Stomach (tissue), 9 donors: Measurements from ENCODE around the gene HAVCR2. TPM values are rescaled to one million over a fixed set of nuclear protein-coding genes. Genes with fewer than 3 reads are reported as not detected.

Source experiments
- DNase-seq, 2 donors: peaks; one replicate each; pipeline versions ENCODE4 v3.0.0 to v3.0.0-alpha.2; 2013 to 2019
- H3K27ac ChIP-seq, 5 donors: fragments of 200-600 bp in 4 of 5; sonication (generic) in 4 of 5; one replicate each; pipeline ENCODE4 v1.5.1; 2013 to 2019; ENCODE audit warnings: mild to moderate bottlenecking in 1 of 5, moderate library complexity in 1 of 5
- H3K27me3 ChIP-seq, 3 donors: fragments of 200-600 bp; sonication (generic); one replicate each; pipeline ENCODE4 v1.5.1; 2017 to 2019; ENCODE audit warnings: mixed run types in 1 of 3
- H3K36me3 ChIP-seq, 4 donors: fragments of 200-600 bp; sonication (generic); 1 replicate in 3 of 4; 2 replicates in 1 of 4; pipeline ENCODE4 v1.5.1; 2016 to 2019
- H3K4me1 ChIP-seq, 4 donors: fragments of 200-600 bp; sonication (generic); one replicate each; pipeline ENCODE4 v1.5.1; 2016 to 2019
- H3K4me3 ChIP-seq, 4 donors: fragments of 200-600 bp; sonication (generic) in 3 of 4; one replicate each; pipeline ENCODE4 v1.5.1; 2016 to 2019; ENCODE audit warnings: mild to moderate bottlenecking in 1 of 4
- H3K9me3 ChIP-seq, 4 donors: fragments of 200-600 bp; sonication (generic); one replicate each; pipeline ENCODE4 v1.5.1; 2016 to 2019
- EP300 ChIP-seq: sonication (generic); formaldehyde crosslinking; IDR thresholded peaks from one replicate; pipeline ENCODE4 v1.6.1; 2017; ENCODE audit warnings: antibody characterized with exemption
- POLR2A ChIP-seq, 4 donors: fragments of 450-650 bp; IDR thresholded peaks; one replicate each; pipeline ENCODE4 v1.6.1; 2016; ENCODE audit warnings: antibody characterized with exemption in 4 of 4, control low read depth in 2 of 4, mild to moderate bottlenecking in 1 of 4, moderate library complexity in 1 of 4
- POLR2AphosphoS5 ChIP-seq, 3 donors: sonication (generic); formaldehyde crosslinking; IDR thresholded peaks; one replicate each; pipeline ENCODE4 v1.6.1; 2016; ENCODE audit warnings: antibody characterized with exemption in 3 of 3
- WGBS, 5 donors: extraction: QIAGEN DNeasy Blood & Tissue Kit in 3 of 5; methylation state at CpG; one replicate each; pipeline versions ENCODE4 v1.1.5 to v1.1.7; 2013 to 2018; 5-methylcytosine and 5-hydroxymethylcytosine counted together
- intact Hi-C: fragments of 100-400 bp; cut with DNase I; formaldehyde crosslinking; loops from one replicate; pipeline ENCODE4 v1.15.1; 2023; ENCODE audit warnings: low total_unique reads
- polyA plus RNA-seq, 3 donors: library from polyadenylated mRNA; stranded (reverse); fragments of 200-250 nt; gene quantifications; one replicate each; pipeline ENCODE4 v1.2.3, GENCODE V29; 2013
- total RNA-seq, 5 donors: library from RNA; depleted of rRNA; stranded (reverse); fragments of >200 nt; gene quantifications; one replicate each; pipeline versions ENCODE4 v1.1.0 to v1.2.3, GENCODE V29; 2014 to 2016
- TF ChIP-seq, protein P1 (sequence below), 7 experiments: fragments of 450-650 bp in 4 of 7; fragments of 200-600 bp in 3 of 7; sonication (generic) in 3 of 7; IDR thresholded peaks; one replicate each; pipeline ENCODE4 v1.5.1; 2016 to 2019; ENCODE audit warnings: antibody characterized with exemption in 7 of 7, control low read depth in 2 of 7, mild to moderate bottlenecking in 1 of 7
- donor health status: healthy with polysubstance abuse.
- donor health status: Bipolar disorder and iron deficiency.
- donor health status: healthy.

The HAVCR2 gene
- total and polyA plus RNA-seq, 8 donors: 1.2 to 9.9 (median 3.2) TPM; not detected in 2

DNA sequence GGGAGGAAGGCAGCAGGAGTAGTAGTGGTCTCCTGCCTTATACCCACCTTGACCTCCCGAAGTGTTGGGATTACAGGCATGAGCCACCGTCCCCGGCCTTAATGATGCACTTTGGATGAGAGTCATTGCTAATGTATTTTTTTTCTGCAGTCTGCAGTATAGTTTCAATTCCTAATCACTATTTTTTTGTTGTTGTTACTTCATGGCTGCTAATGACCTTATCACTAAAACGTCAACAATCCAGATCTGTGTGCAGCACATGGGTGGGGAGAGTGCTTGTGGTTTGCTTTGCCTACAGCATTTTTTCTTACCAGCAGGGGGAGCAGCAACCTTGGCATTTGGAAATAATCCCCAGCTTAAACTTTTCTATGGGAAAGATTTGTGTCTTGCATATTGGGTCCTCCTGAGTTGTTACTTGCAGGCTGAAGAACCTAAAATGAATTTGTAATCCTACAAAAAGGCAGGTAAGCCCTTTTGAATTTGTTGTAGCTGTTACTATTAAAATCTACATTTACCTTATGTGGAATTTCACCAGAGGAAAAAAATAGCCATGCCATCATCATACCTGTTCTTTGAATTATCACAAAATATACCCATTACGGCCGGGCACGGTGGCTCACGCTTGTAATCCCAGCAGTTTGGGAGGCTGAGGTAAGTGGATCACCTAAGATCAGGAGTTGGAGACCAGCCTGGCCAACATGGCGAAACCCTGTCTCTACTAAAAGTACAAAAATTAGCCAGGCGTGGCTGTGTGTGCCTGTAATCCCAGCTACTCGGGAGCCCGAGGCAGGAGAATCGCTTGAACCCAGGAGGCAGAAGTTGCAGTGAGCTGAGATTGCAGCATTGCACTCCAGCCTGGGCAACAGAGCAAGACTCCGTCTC, 40.1 kb upstream of the HAVCR2 start:
- Histone ChIP-seq H3K27ac (no peak overlapping the region), H3K4me3 (no peak overlapping the region), H3K4me1 (peaks cover 0 to 9% (median 3%) of the 10 kb centered on the region in 4 donors), H3K36me3 (no peaks in the 10 kb centered on the region), H3K27me3 (no peaks in the 10 kb centered on the region), H3K9me3 (no peaks in the 10 kb centered on the region)
- intact Hi-C loops: no loop called here
- DNase-seq: peak; percentile 69 to 89
- TF ChIP-seq POLR2A (IDR thresholded peaks at IDR 0.05) (no peak), POLR2AphosphoS5 (IDR thresholded peaks at IDR 0.05) (peak in 1 of 3 donors; percentile 69), EP300 (no peak)
- TF ChIP-seq, protein P1, sequence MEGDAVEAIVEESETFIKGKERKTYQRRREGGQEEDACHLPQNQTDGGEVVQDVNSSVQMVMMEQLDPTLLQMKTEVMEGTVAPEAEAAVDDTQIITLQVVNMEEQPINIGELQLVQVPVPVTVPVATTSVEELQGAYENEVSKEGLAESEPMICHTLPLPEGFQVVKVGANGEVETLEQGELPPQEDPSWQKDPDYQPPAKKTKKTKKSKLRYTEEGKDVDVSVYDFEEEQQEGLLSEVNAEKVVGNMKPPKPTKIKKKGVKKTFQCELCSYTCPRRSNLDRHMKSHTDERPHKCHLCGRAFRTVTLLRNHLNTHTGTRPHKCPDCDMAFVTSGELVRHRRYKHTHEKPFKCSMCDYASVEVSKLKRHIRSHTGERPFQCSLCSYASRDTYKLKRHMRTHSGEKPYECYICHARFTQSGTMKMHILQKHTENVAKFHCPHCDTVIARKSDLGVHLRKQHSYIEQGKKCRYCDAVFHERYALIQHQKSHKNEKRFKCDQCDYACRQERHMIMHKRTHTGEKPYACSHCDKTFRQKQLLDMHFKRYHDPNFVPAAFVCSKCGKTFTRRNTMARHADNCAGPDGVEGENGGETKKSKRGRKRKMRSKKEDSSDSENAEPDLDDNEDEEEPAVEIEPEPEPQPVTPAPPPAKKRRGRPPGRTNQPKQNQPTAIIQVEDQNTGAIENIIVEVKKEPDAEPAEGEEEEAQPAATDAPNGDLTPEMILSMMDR (IDR thresholded peaks at IDR 0.05): peak in 5 of 7 experiments; percentile 55 to 87 (median 79)
- 72 to 77% (median 76%) methylated on average over 14 of the region's 14 CpGs for WGBS, 5 donors

DNA sequence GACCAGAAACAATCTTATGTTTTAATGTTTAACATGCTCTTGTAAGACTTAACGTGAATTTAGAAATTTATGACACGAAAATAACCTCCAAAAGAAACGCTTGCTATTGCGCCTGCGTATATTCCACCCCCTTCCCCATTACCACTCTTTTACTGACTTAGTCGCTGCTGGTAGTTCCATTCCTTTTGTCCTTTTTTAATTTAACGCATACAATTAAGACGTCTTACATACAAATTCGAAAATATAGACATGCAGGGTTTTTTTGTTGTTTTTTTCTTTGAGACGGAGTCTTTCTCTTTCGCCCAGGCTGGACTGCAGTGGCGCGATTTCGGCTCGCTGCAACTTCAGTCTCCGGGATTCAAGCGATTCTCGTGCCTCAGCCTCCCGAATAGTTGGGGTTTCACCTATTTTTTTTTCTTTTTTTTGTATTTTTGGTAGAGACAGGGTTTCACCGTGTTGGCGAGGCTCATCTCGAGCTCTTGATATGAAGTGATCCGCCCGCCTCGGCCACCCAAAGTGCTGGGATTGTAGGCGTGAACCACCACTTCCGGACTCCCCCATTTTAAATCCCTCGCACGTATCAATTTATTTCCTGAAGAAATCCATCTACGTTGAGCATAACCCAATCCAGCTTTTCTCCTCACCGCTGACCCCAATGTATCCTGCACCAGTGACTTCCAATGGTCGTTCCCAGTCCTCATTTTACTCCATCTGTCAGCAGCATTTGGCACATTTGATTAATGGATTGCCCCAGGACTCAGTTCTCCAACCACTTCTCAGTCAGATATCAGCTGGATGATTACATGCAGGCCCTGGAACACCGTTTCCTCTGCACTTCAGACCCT, 34.5 kb upstream of the HAVCR2 start:
- H3K4me3 ChIP-seq: peak overlapping the region; percentile 66 to 88 (median 81)
- H3K27ac ChIP-seq: peak overlapping the region; percentile 88 to 96 (median 92)
- no peaks in the 10 kb centered on the region for H3K9me3 ChIP-seq
- peaks cover 0 to 13% (median 10%) of the 10 kb centered on the region in 4 donors for H3K36me3 ChIP-seq
- H3K27me3 ChIP-seq: no peaks in the 10 kb centered on the region
- H3K4me1 ChIP-seq: peaks cover 11 to 30% (median 16%) of the 10 kb centered on the region in 4 donors
- TF ChIP-seq, protein P1 (IDR thresholded peaks at IDR 0.05): no peak
- TF ChIP-seq POLR2AphosphoS5 (IDR thresholded peaks at IDR 0.05) (no peak), POLR2A (IDR thresholded peaks at IDR 0.05) (peak in 1 of 4 donors; percentile 58), EP300 (no peak)
- intact Hi-C loops: no loop called here
- peak; percentile 38 to 77 for DNase-seq
- WGBS, 5 donors: 2 to 20% (median 7%) methylated on average over 33 of the region's 33 CpGs

DNA sequence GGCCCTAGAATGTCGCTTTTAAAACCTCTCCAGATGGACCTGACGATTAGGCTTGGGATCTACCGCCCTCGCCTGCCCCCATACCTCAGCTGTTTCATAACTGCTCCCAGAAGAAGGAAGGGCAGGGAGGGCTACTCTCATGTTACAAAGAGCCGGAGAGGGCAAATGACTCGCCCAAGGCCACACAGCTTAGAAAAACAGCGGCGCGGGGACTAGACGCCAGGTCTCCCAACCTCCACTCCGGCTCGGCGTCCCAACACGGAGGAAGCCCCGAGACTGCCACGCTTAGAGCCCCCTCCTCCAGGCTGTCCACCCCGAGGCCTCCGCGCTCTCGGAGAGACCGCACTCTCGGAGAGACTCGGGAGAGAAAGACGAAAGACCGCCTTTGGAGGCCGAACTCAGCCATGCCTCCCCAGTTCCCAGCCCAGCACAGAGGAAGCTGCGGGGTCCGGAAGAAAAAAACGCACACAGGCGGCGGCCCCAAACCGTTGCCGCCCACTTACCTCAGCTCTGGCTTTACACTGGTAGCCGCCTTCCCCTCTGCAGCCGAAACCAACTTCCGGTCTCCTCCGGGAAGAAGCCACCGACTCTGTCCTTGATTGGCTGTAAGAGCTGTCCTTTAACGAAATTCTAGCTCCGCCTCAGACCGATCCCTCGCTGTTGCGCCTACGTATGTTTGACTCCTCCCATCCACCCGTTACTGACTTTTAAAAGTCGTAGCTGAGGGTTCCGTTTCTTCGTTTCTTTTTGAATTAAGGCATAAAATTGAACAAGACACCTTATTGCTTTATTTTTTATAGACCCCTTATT, 33.7 kb upstream of the HAVCR2 start, which contains the start of gene MED7:
Gene MED7 (minus strand): TSS at position 549 of the 810 bp plus-strand sequence. CDS start 3,434 bp downstream, outside the sequence.
- TF ChIP-seq POLR2AphosphoS5 (IDR thresholded peaks at IDR 0.05) (peak in 2 of 3 donors; percentile 71 to 91), POLR2A (IDR thresholded peaks at IDR 0.05) (peak in 1 of 4 donors; percentile 47), EP300 (no peak)
- TF ChIP-seq, protein P1 (IDR thresholded peaks at IDR 0.05): no peak
- intact Hi-C loops: no loop called here
- 0 to 1% (median 1%) methylated on average over 33 to 48 of the region's 48 CpGs for WGBS, 5 donors

More for the DNA sequence above, 33.7 kb upstream of the HAVCR2 start, which contains the start of gene MED7:
- H3K27me3 ChIP-seq: no peaks in the 10 kb centered on the region
- H3K36me3 ChIP-seq: peaks cover 0 to 21% (median 18%) of the 10 kb centered on the region in 4 donors
- no peaks in the 10 kb centered on the region for H3K9me3 ChIP-seq
- peak; percentile 93 to 99 for DNase-seq
- H3K4me3 ChIP-seq: peak within 1 kb of the TSS; percentile 66 to 88 (median 81)
- H3K4me1 ChIP-seq: peaks cover 11 to 30% (median 16%) of the 10 kb centered on the region in 4 donors
- H3K27ac ChIP-seq: peak within 1 kb of the TSS; percentile 88 to 96 (median 92)
